GM23248 (cell line): ENCODE data around the gene DES.

ENCODE experiments used
- EZH2 ChIP-seq: fragments of 200-600 bp; sonication (generic); IDR thresholded peaks from 2 replicates; pipeline ENCODE4 v1.6.1; 2018; ENCODE audit warnings: antibody characterized with exemption, mild to moderate bottlenecking; ENCODE audit not compliant: insufficient read depth, poor library complexity, severe bottlenecking
- EZH2phosphoT487 ChIP-seq: fragments of 200-600 bp; sonication (generic); IDR thresholded peaks from 2 replicates; pipeline ENCODE4 v1.6.1; 2018; ENCODE audit warnings: antibody characterized with exemption, moderate library complexity, mild to moderate bottlenecking, low read depth; ENCODE audit not compliant: insufficient read depth

DNA sequence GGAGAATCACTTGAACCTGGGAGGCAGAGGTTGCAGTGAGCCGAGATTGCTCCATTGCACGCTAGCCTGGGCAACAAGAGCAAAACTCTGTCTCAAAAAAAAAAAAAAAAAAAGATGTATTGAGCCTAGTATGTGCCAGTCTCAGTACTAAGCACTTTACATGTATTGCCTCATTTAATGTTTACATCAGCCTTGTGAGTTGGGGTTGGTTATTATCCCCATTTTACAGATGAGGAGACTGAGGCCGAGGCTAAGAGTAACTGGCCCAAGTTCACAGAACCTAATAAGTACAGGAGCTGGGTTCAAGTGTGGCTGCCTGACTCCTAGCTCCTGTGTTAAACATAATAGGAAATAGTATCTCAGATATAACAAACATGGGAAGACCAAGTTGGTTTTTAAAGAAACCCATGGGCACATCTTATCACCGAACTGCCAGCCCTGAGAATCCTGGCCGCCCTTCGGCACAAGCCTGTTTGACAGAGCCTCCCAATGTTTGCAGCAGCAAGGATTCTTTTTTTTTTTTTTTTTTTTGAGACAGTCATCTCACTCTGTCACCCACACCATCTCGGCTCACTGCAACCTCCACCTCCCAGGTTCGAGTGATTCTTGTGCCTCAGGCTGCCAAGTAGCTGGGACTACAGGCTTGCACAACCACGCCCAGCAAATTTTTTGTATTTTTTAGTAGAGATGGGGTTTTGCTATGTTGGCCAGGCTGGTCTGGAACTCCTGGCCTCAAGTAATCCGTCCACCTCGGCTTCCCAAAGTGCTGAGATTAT, 56.3 kb downstream of the DES start:
- no peak for TF ChIP-seq EZH2
- TF ChIP-seq EZH2phosphoT487, result no peak
